ENCODE measurements around the gene GRID1. TPM values are rescaled to one million over a fixed set of nuclear protein-coding genes. Genes with fewer than 3 reads are reported as not detected.
"Not testable (repeated sequence)": the region's sequence is repeated elsewhere in the genome, so short reads cannot be mapped to it uniquely, and the experiment has no call there.

The GRID1 gene
- total and polyA plus RNA-seq, 5 donors from 2014 or later, result not detected

DNA sequence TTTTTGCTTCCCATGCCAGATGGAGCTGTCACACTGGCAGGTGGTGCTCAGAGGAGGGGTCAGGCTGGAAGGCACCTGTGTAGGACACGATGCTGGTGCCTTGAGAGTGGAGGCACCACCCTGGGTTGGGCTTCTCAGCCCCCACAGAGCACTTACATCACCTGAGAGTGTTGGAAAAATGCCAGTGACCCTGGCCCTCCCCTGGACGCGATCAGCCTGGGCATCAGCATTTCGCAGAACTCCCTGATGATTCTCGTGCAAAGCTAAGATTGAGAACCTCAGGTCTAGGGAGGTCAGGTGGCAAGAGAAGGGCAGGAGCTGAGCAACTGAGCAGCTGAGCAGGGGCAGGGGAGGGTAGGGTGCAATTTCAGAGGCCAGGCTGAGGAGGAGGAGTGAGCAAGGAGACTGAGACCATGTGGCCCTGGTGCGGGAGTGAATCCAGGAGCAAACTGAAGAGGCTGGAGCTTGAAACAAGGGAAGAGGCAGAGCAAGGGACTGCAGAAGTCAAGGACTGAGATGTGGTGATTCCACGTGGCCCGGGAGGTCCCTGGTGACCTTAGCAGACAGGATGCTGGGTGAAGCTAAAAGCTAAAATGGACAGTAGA is 24.7 kb upstream of the GRID1 start:
- Histone ChIP-seq H3K27me3 (ENCODE audit: control insufficient read depth, insufficient read depth, low read length) (peaks cover 3% of the 10 kb centered on the region), H3K4me1 (ENCODE audit: control insufficient read depth, insufficient read depth, low read length, poor library complexity, severe bottlenecking) (peaks cover 8% of the 10 kb centered on the region), H3K9me3 (ENCODE audit: control insufficient read depth in 2 of 2, low read length in 2 of 2) (no peaks in the 10 kb centered on the region), H3K4me3 (ENCODE audit: low read depth, low read length) (no peak overlapping the region), H3K27ac (ENCODE audit: insufficient read depth, low read length, poor library complexity, severe bottlenecking) (no peak overlapping the region), H3K36me3 (ENCODE audit: control insufficient read depth, insufficient read depth, low read length) (no peaks in the 10 kb centered on the region)
- Mint-ChIP-seq H3K27ac (peak overlapping the region in 1 of 3 donors; percentile 72), H3K4me1 (peaks cover 0 to 14% (median 7%) of the 10 kb centered on the region in 4 donors), H3K36me3 (no peaks in the 10 kb centered on the region), H3K4me3 (peak overlapping the region in 2 of 4 donors; percentile 19 to 35), H3K9me3 (peaks cover 0 to 1% (median 0%) of the 10 kb centered on the region in 7 donors), H3K27me3 (peaks cover 60% of the 10 kb centered on the region)
- DNase-seq (no peak), ATAC-seq (ENCODE audit: low read depth in 2 of 2) (no peak)

DNA sequence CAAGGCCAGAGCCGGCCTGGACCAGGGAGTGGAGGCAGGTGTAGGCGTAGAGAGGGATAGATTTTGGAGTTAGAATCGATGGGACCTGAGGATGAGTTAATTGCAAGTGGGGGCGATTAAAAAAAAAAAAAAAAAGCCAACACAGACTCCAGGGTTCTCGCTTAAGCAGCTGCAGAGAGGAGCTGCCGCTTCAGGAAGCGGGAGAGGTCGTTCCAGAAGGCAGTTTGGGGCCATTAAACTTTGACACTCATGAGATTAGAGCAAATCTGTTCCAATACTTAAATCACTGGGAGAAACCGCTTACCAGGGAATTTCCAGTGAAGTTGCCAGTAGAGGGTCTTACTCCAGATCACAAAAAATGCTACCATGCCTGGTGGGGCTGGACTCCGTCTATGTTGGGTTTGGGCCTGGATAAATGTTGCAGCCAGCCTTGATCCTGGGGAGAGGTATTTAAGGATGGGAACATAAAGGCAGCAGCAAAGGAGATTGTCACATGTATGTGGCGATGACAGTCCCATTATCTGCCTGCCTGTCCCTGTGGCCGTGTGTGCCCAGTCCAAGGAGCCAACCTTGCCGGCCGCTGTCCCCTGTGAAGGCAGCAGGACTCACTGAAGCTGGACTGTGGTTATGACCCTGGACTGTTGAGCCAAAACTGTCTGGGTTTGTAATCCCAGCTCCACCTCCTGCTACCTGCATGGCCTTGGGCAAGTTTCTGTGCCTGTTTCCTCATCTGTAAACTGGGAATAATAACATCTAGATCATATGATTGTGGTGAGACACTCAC is 23.9 kb upstream of the GRID1 start:
- H3K27ac ChIP-seq (ENCODE audit: insufficient read depth, low read length, poor library complexity, severe bottlenecking), result no peak overlapping the region
- H3K27ac Mint-ChIP-seq, result peak overlapping the region in 1 of 3 donors; percentile 72

DNA sequence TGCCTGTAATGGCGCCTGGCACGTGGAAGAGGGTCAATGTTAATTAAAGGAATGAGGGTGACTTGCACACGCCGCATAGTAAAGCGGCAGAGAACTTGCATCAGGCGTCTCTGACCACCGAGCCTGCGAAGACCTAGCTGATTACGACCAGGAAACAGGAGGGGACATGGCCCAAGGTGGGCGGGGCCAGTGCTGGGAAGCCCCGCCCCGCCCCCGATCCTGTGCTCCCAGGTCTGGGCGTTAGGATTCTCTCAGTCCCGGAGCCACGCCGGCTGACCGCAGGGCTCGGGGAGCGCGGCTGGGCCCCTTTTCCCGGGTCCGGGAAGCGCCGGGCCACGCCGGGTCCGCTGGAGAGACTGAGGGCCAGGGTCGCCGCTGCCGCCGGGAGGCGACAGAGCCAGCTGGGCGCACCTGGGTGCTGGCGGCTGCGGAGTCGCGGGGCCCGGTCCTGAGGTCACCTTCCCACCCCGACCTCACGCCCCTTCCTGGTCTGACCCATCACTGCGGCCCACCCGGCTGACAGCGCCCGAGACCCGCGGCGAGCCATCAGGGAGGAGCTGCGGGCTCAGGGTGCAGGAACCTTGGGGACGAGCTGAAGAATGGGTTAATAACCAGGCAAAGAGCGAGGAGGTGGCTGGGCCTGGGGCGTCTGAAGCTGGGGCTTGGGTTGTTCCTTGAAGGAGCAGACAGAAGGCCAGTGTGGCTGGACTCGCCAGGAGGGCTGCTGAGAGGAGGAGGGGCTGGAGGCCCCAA is 23.0 kb upstream of the GRID1 start:
- Mint-ChIP-seq H3K4me3 (peak overlapping the region; percentile 64 to 85 (median 80)), H3K27ac (no peak overlapping the region), H3K36me3 (no peaks in the 10 kb centered on the region), H3K4me1 (peaks cover 0 to 14% (median 7%) of the 10 kb centered on the region in 4 donors), H3K9me3 (peaks cover 0 to 1% (median 0%) of the 10 kb centered on the region in 7 donors), H3K27me3 (peaks cover 68% of the 10 kb centered on the region)
- no peaks in the 10 kb centered on the region for H3K9me3 ChIP-seq (ENCODE audit: control insufficient read depth in 2 of 2, low read length in 2 of 2)
- peak overlapping the region; percentile 62 for H3K4me3 ChIP-seq (ENCODE audit: low read depth, low read length)
- H3K27me3 ChIP-seq (ENCODE audit: control insufficient read depth, insufficient read depth, low read length), result peaks cover 9% of the 10 kb centered on the region
- ATAC-seq (ENCODE audit: low read depth in 2 of 2) (peak in 1 of 2 donors; percentile 21), DNase-seq (no peak)
- peaks cover 8% of the 10 kb centered on the region for H3K4me1 ChIP-seq (ENCODE audit: control insufficient read depth, insufficient read depth, low read length, poor library complexity, severe bottlenecking)
- H3K27ac ChIP-seq (ENCODE audit: insufficient read depth, low read length, poor library complexity, severe bottlenecking), result no peak overlapping the region
- no peaks in the 10 kb centered on the region for H3K36me3 ChIP-seq (ENCODE audit: control insufficient read depth, insufficient read depth, low read length)

More for the DNA sequence above, 23.9 kb upstream of the GRID1 start:
- Histone ChIP-seq H3K36me3 (ENCODE audit: control insufficient read depth, insufficient read depth, low read length) (no peaks in the 10 kb centered on the region), H3K4me1 (ENCODE audit: control insufficient read depth, insufficient read depth, low read length, poor library complexity, severe bottlenecking) (peaks cover 8% of the 10 kb centered on the region), H3K4me3 (ENCODE audit: low read depth, low read length) (no peak overlapping the region), H3K9me3 (ENCODE audit: control insufficient read depth in 2 of 2, low read length in 2 of 2) (no peaks in the 10 kb centered on the region), H3K27me3 (ENCODE audit: control insufficient read depth, insufficient read depth, low read length) (peaks cover 9% of the 10 kb centered on the region)
- no peak for ATAC-seq (ENCODE audit: low read depth in 2 of 2)
- H3K4me1 Mint-ChIP-seq, result peaks cover 0 to 14% (median 7%) of the 10 kb centered on the region in 4 donors
- no peaks in the 10 kb centered on the region for H3K36me3 Mint-ChIP-seq
- no peak for DNase-seq
- H3K4me3 Mint-ChIP-seq, result peak overlapping the region; percentile 19 to 61 (median 34)
- peaks cover 0 to 1% (median 0%) of the 10 kb centered on the region in 7 donors for H3K9me3 Mint-ChIP-seq
- peaks cover 61% of the 10 kb centered on the region for H3K27me3 Mint-ChIP-seq

DNA sequence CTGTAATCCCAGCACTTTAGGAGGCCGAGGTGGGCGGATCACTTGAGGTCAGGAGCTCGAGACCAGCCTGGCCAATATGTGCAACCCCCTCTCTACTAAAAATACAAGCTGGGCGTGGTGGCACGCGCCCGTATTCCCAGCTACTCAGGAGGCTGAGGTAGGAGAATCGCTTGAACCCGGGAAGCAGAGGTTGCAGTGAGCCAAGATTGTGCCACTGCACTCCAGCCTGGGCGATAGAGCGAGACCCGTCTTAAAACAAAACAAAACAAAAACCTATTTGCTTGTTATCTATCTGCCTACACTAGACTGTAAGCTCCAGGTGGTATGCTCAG is 22.5 kb upstream of the GRID1 start:
- not testable (repeated sequence) for H3K9me3 Mint-ChIP-seq; H3K27me3 ChIP-seq (ENCODE audit: control insufficient read depth, insufficient read depth, low read length); H3K27ac Mint-ChIP-seq; ATAC-seq (ENCODE audit: low read depth in 2 of 2); H3K27ac ChIP-seq (ENCODE audit: insufficient read depth, low read length, poor library complexity, severe bottlenecking); H3K9me3 ChIP-seq (ENCODE audit: control insufficient read depth in 2 of 2, low read length in 2 of 2); H3K4me1 ChIP-seq (ENCODE audit: control insufficient read depth, insufficient read depth, low read length, poor library complexity, severe bottlenecking); DNase-seq; H3K36me3 ChIP-seq (ENCODE audit: control insufficient read depth, insufficient read depth, low read length); H3K36me3 Mint-ChIP-seq
- Mint-ChIP-seq H3K4me1 (peaks cover 0 to 14% (median 7%) of the 10 kb centered on the region in 4 donors), H3K27me3 (peaks cover 66% of the 10 kb centered on the region), H3K4me3 (peak overlapping the region; percentile 64 to 85 (median 80))
- H3K4me3 ChIP-seq (ENCODE audit: low read depth, low read length), result peak overlapping the region; percentile 62

DNA sequence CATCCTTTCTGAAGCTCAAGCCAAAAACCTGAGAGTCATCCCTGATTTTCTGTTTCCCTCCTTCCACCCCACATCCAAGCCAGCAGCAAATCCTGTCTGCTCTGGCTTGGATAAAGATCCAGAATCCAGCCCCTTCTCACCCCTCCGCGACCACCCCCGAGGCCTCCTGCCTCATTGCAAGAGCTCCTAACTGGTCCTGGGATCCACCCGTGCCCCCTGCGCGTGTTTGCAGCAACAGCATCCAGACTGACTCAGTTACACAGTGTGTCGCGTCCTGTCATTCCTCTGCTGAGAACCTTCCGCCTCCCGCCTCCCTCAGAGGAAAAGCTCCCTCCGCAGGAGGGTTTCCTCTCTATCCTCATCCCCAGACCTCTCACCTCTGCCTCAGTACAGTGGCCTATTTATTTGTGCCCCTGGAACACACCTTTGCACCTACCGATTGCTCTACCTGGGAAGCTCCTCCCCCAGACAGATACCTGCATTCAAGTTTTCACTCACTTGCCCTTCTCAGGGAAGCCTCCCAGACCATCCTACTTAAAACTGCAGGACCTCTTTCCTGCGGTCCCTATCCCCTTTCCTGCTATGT is 21.6 kb upstream of the GRID1 start:
- no peaks in the 10 kb centered on the region for H3K36me3 Mint-ChIP-seq
- peaks cover 9% of the 10 kb centered on the region for H3K27me3 ChIP-seq (ENCODE audit: control insufficient read depth, insufficient read depth, low read length)
- H3K4me1 Mint-ChIP-seq, result peaks cover 0 to 11% (median 6%) of the 10 kb centered on the region in 4 donors
- H3K27me3 Mint-ChIP-seq, result peaks cover 58% of the 10 kb centered on the region
- no peak overlapping the region for H3K27ac Mint-ChIP-seq
- no peaks in the 10 kb centered on the region for H3K9me3 Mint-ChIP-seq
- no peaks in the 10 kb centered on the region for H3K36me3 ChIP-seq (ENCODE audit: control insufficient read depth, insufficient read depth, low read length)
- ATAC-seq (ENCODE audit: low read depth in 2 of 2), result no peak
- H3K4me3 Mint-ChIP-seq, result peak overlapping the region in 2 of 4 donors; percentile 15 to 47
- H3K4me3 ChIP-seq (ENCODE audit: low read depth, low read length), result no peak overlapping the region
- no peak for DNase-seq
- H3K9me3 ChIP-seq (ENCODE audit: control insufficient read depth in 2 of 2, low read length in 2 of 2), result no peaks in the 10 kb centered on the region
- peaks cover 8% of the 10 kb centered on the region for H3K4me1 ChIP-seq (ENCODE audit: control insufficient read depth, insufficient read depth, low read length, poor library complexity, severe bottlenecking)
- no peak overlapping the region for H3K27ac ChIP-seq (ENCODE audit: insufficient read depth, low read length, poor library complexity, severe bottlenecking)

DNA sequence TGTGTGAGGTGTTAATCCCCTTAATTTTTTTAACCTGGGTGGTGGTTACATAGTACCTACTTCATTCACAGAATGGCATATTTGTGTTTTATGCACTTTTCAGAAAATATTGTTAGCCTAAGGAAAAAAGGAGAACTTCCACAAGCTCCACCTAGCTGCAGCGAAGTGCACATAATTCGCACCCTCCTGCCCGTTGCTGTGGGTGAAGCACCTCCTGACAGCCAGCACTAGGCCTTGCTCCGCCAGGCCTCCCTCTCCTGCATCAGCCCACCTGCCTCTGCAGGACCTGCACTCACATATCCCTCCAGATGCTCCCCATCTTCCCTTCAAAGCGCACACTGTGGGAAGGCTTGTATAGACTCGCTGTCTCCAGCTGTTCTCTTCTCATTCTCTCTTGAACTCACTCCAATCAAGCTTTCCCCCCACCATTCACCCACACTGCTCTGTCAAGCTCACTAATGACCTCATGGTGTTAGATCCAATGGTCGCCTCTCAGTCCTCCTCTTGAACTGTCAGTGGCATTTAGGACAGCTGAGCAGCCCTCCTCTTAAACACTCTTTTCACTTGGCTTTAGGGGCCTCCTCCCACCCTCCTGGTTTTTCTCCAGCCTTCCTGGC is 20.7 kb upstream of the GRID1 start:
- H3K27ac ChIP-seq (ENCODE audit: insufficient read depth, low read length, poor library complexity, severe bottlenecking), result no peak overlapping the region
- no peak overlapping the region for H3K4me3 Mint-ChIP-seq
- no peaks in the 10 kb centered on the region for H3K9me3 Mint-ChIP-seq
- peaks cover 0 to 11% (median 6%) of the 10 kb centered on the region in 4 donors for H3K4me1 Mint-ChIP-seq
- ATAC-seq (ENCODE audit: low read depth in 2 of 2), result no peak
- peak overlapping the region in 1 of 3 donors; percentile 48 for H3K27ac Mint-ChIP-seq
- H3K9me3 ChIP-seq (ENCODE audit: control insufficient read depth in 2 of 2, low read length in 2 of 2), result no peaks in the 10 kb centered on the region
- H3K36me3 Mint-ChIP-seq, result no peaks in the 10 kb centered on the region
- H3K27me3 Mint-ChIP-seq, result peaks cover 61% of the 10 kb centered on the region
- peaks cover 9% of the 10 kb centered on the region for H3K27me3 ChIP-seq (ENCODE audit: control insufficient read depth, insufficient read depth, low read length)
- no peaks in the 10 kb centered on the region for H3K36me3 ChIP-seq (ENCODE audit: control insufficient read depth, insufficient read depth, low read length)
- peaks cover 8% of the 10 kb centered on the region for H3K4me1 ChIP-seq (ENCODE audit: control insufficient read depth, insufficient read depth, low read length, poor library complexity, severe bottlenecking)
- H3K4me3 ChIP-seq (ENCODE audit: low read depth, low read length), result no peak overlapping the region
- no peak for DNase-seq

DNA sequence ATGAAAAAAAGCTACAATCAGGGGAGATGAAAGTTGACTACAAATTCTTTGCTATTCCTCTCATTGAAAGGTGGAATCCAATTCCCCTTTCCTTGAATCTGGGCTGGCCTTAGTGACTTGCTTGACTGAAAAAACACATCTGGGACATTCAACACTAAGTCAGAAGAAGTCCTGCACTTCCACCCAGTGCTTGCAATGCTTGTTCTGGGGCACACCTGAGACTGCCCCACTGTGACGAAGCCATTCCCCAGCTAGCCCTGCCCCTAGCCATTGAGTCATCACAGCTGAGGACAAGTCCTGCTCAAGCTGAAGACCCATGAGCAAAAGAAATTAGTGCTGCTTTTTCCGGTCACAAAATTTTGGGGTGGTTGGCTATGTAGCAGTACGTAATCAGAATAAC is 19.2 kb upstream of the GRID1 start:
- no peak overlapping the region for H3K4me3 ChIP-seq (ENCODE audit: low read depth, low read length)
- no peak for DNase-seq
- peaks cover 8% of the 10 kb centered on the region for H3K4me1 ChIP-seq (ENCODE audit: control insufficient read depth, insufficient read depth, low read length, poor library complexity, severe bottlenecking)
- H3K9me3 ChIP-seq (ENCODE audit: control insufficient read depth in 2 of 2, low read length in 2 of 2), result no peaks in the 10 kb centered on the region
- Mint-ChIP-seq H3K27ac (no peak overlapping the region), H3K4me1 (peaks cover 0 to 11% (median 6%) of the 10 kb centered on the region in 4 donors), H3K9me3 (no peaks in the 10 kb centered on the region), H3K36me3 (no peaks in the 10 kb centered on the region), H3K27me3 (peaks cover 57% of the 10 kb centered on the region), H3K4me3 (no peak overlapping the region)
- no peaks in the 10 kb centered on the region for H3K36me3 ChIP-seq (ENCODE audit: control insufficient read depth, insufficient read depth, low read length)
- H3K27me3 ChIP-seq (ENCODE audit: control insufficient read depth, insufficient read depth, low read length), result peaks cover 9% of the 10 kb centered on the region
- H3K27ac ChIP-seq (ENCODE audit: insufficient read depth, low read length, poor library complexity, severe bottlenecking), result no peak overlapping the region
- no peak for ATAC-seq (ENCODE audit: low read depth in 2 of 2)

Measured in CD4-positive, CD25-positive, alpha-beta regulatory T cell (primary cell).